MV-4-11 (cell line): ENCODE measurements around the gene UBE2N.

ENCODE experiments used
- DNase-seq: peaks from one replicate; lab custom pipeline; 2025; lab: John Stamatoyannopoulos, UW

UBE2N gene

GRCh38 chr12:93379981-93380361 is 61.8 kb downstream of the UBE2N start:
- no peak for DNase-seq

GRCh38 chr12:93379326-93379980 is 62.3 kb downstream of the UBE2N start:
- DNase-seq, result no peak

GRCh38 chr12:93378998-93379325 is 62.8 kb downstream of the UBE2N start:
- no peak for DNase-seq

- DNase-seq, result peak; percentile 65
Observed at GRCh38 chr12:93378196-93378997, 63.4 kb downstream of the UBE2N start.

- DNase-seq, result peak; percentile 87
Observed at GRCh38 chr12:93377252-93378195, 64.2 kb downstream of the UBE2N start, which contains the start of gene NUDT4. Gene NUDT4, plus strand, starts transcription at chr12:93377925. Its CDS starts 398 bp downstream, at chr12:93378323.

GRCh38 chr12:93376436-93377251 is 65.1 kb downstream of the UBE2N start:
- peak; percentile 88 for DNase-seq

GRCh38 chr12:93375906-93376305 is 65.8 kb downstream of the UBE2N start:
- DNase-seq, result no peak

- no peak for DNase-seq
Observed at GRCh38 chr12:93373961-93374656, 67.6 kb downstream of the UBE2N start.

- no peak for DNase-seq
Observed at GRCh38 chr12:93370947-93371346, 70.8 kb downstream of the UBE2N start.

GRCh38 chr12:93369505-93369904 is 72.2 kb downstream of the UBE2N start:
- DNase-seq, result no peak

- no peak for DNase-seq
Observed at GRCh38 chr12:93368766-93369165, 73.0 kb downstream of the UBE2N start.

- no peak for DNase-seq
Observed at GRCh38 chr12:93366422-93366821, 75.3 kb downstream of the UBE2N start.

- peak; percentile 68 for DNase-seq
Observed at GRCh38 chr12:93365616-93366405, 75.9 kb downstream of the UBE2N start.

GRCh38 chr12:93363841-93364297 is 77.9 kb downstream of the UBE2N start:
- peak; percentile 94 for DNase-seq

- no peak for DNase-seq
Observed at GRCh38 chr12:93361151-93361919, 80.4 kb downstream of the UBE2N start.

GRCh38 chr12:93360688-93361087 is 81.1 kb downstream of the UBE2N start:
- no peak for DNase-seq

GRCh38 chr12:93358821-93359220 is 82.9 kb downstream of the UBE2N start:
- DNase-seq, result no peak

- DNase-seq, result no peak
Observed at GRCh38 chr12:93358058-93358457, 83.7 kb downstream of the UBE2N start.

GRCh38 chr12:93356214-93356613 is 85.5 kb downstream of the UBE2N start:
- no peak for DNase-seq
